Measurements from ENCODE around the gene LGALS7.

Gene LGALS7

GRCh38 chr19:38734176-38734425, 39.2 kb downstream of the LGALS7 start:
- Histone ChIP-seq H2AFZ (ENCODE audit: low read depth, low read length) (no peak overlapping the region), H3K4me2 (ENCODE audit: low read length) (peak overlapping the region; percentile 84), H3K27ac (ENCODE audit: low read length) (0 out of 2 replicates have a peak overlapping the region, but pooled peaks have one; percentile 6)

DNA sequence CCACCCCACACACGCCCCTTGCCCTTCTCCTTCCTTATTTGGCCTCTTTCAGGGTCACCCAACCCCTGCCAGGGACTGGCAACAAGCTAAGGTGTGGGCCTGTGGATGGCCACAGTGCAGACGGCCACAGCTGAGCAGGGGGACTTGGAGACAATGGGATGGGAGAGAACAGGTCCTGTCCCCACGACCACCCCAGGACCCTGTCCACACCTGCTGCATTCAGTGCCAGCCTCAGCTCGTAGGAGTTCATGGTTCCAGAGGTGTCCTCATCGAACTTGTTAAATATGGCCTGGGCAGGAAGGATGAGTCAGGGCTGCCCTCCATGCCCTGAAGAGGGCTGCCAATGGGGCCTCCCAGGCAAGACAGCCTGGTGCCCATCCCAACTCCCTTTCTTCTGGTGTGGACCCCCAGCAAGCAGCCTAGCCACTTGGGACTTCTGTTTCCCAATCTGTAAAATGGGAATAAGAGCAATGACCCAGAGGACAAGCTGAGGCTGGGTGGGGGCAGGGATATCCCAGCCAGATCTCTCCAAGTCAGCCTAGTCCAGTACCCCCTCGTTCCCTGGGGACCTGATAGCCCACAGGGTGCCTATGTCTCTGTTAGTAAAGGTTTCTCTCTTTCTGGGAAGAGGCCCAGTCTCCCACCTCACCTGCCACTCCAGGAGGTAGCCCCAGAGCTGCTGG, 39.7 kb downstream of the LGALS7 start:
- H3K79me2 ChIP-seq (ENCODE audit: low read length): no peaks in the 10 kb centered on the region
- H4K20me1 ChIP-seq (ENCODE audit: insufficient read depth, low read length): no peaks in the 10 kb centered on the region
- H3K4me1 ChIP-seq (ENCODE audit: low read length): peaks cover 19% of the 10 kb centered on the region
- 0 out of 2 replicates have a peak overlapping the region, but pooled peaks have one; percentile 6 for H3K27ac ChIP-seq (ENCODE audit: low read length)
- H3K9ac ChIP-seq (ENCODE audit: low read length): no peak overlapping the region
- H3K4me3 ChIP-seq (ENCODE audit: low read length): no peak overlapping the region
- H3K36me3 ChIP-seq (replicated peaks; ENCODE audit: low read depth, low read length): peaks cover 25% of the 10 kb centered on the region
- H3K27me3 ChIP-seq (ENCODE audit: low read depth, low read length): no peaks in the 10 kb centered on the region
- H2AFZ ChIP-seq (ENCODE audit: low read depth, low read length): no peak overlapping the region
- no peak for TF ChIP-seq EZH2phosphoT487 (IDR thresholded peaks at IDR 0.05; ENCODE audit: low read depth)
- H3K4me2 ChIP-seq (ENCODE audit: low read length): 0 out of 2 replicates have a peak overlapping the region, but pooled peaks have one; percentile 84
- H3K9me3 ChIP-seq (ENCODE audit: insufficient read depth, low read length): no peaks in the 10 kb centered on the region

More at GRCh38 chr19:38734176-38734425, 39.2 kb downstream of the LGALS7 start:
- H4K20me1 ChIP-seq (ENCODE audit: insufficient read depth, low read length): no peaks in the 10 kb centered on the region
- H3K27me3 ChIP-seq (ENCODE audit: low read depth, low read length): no peaks in the 10 kb centered on the region
- H3K9me3 ChIP-seq (ENCODE audit: insufficient read depth, low read length): no peaks in the 10 kb centered on the region
- peaks cover 21% of the 10 kb centered on the region for H3K36me3 ChIP-seq (replicated peaks; ENCODE audit: low read depth, low read length)
- no peaks in the 10 kb centered on the region for H3K79me2 ChIP-seq (ENCODE audit: low read length)
- peak overlapping the region; percentile 73; the same call in 1 of the 2 replicates for H3K4me3 ChIP-seq (ENCODE audit: low read length)
- no peak for TF ChIP-seq EZH2phosphoT487 (IDR thresholded peaks at IDR 0.05; ENCODE audit: low read depth)
- TF ChIP-seq CTCF (IDR thresholded peaks at IDR 0.05; ENCODE audit: low read depth, low read length): no peak
- H3K4me1 ChIP-seq (ENCODE audit: low read length): peaks cover 19% of the 10 kb centered on the region
- no peak overlapping the region for H3K9ac ChIP-seq (ENCODE audit: low read length)

DNA sequence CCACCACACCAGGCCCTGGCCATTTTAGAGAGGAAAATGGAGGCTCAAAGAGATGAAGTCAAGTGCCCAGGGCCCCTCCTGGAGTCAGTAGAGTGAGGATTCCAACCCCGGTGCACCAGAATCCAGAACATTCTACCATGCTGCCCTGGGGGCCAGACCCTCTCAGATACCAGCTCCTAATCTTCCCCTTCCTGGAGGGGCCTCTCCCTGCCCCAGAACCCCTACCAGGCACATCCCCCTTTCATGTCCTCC, 40.1 kb downstream of the LGALS7 start:
- no peaks in the 10 kb centered on the region for H3K79me2 ChIP-seq (ENCODE audit: low read length)
- no peak overlapping the region for H3K4me3 ChIP-seq (ENCODE audit: low read length)
- no peaks in the 10 kb centered on the region for H3K27me3 ChIP-seq (ENCODE audit: low read depth, low read length)
- H3K9me3 ChIP-seq (ENCODE audit: insufficient read depth, low read length): no peaks in the 10 kb centered on the region
- peaks cover 28% of the 10 kb centered on the region for H3K36me3 ChIP-seq (replicated peaks; ENCODE audit: low read depth, low read length)
- peaks cover 19% of the 10 kb centered on the region for H3K4me1 ChIP-seq (ENCODE audit: low read length)
- H3K9ac ChIP-seq (ENCODE audit: low read length): no peak overlapping the region
- no peak overlapping the region for H3K27ac ChIP-seq (ENCODE audit: low read length)
- TF ChIP-seq CTCF (IDR thresholded peaks at IDR 0.05; ENCODE audit: low read depth, low read length): no peak
- no peak for TF ChIP-seq EZH2phosphoT487 (IDR thresholded peaks at IDR 0.05; ENCODE audit: low read depth)
- no peak overlapping the region for H3K4me2 ChIP-seq (ENCODE audit: low read length)
- no peak overlapping the region for H2AFZ ChIP-seq (ENCODE audit: low read depth, low read length)
- H4K20me1 ChIP-seq (ENCODE audit: insufficient read depth, low read length): no peaks in the 10 kb centered on the region

DNA sequence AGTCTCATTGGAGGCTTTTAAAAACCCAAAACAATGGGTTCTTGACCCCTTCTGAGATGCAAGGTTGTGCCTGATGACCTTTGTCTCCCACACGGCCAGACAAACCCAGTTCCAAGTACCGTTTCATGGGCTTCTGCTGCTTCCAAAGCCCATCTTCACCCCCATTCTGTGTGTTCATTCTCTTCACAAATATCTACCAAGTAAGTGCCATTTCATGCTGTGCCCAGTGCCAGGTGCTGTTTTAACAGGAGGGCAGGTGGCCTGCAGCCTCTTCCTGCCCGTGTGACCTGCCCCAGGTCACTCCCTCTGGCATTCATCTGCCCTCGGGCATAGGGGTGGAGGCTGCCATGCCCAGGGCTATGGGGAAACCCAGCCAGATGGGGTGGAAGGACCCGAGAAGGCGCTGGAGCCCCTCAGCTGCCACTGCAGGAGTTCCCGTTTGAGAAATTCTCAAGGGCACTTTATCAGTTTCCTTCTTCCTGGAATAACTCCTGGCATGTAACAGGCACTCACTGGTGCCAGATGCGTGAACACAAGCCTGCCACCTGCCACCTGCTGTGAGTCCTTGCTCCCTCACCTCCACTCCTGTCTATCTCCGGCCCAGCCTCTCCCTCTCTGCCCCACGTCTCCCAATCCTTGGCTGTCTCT, 41.5 kb downstream of the LGALS7 start:
- no peaks in the 10 kb centered on the region for H3K27me3 ChIP-seq (ENCODE audit: low read depth, low read length)
- H3K4me2 ChIP-seq (ENCODE audit: low read length): no peak overlapping the region
- H3K9me3 ChIP-seq (ENCODE audit: insufficient read depth, low read length): no peaks in the 10 kb centered on the region
- H4K20me1 ChIP-seq (ENCODE audit: insufficient read depth, low read length): no peaks in the 10 kb centered on the region
- no peaks in the 10 kb centered on the region for H3K79me2 ChIP-seq (ENCODE audit: low read length)
- peaks cover 32% of the 10 kb centered on the region for H3K36me3 ChIP-seq (replicated peaks; ENCODE audit: low read depth, low read length)
- H2AFZ ChIP-seq (ENCODE audit: low read depth, low read length): no peak overlapping the region
- TF ChIP-seq EZH2phosphoT487 (IDR thresholded peaks at IDR 0.05; ENCODE audit: low read depth) (no peak), CTCF (IDR thresholded peaks at IDR 0.05; ENCODE audit: low read depth, low read length) (no peak)
- peak overlapping the region; percentile 11; the same call in 1 of the 2 replicates for H3K27ac ChIP-seq (ENCODE audit: low read length)
- peaks cover 19% of the 10 kb centered on the region for H3K4me1 ChIP-seq (ENCODE audit: low read length)
- H3K4me3 ChIP-seq (ENCODE audit: low read length): no peak overlapping the region
- H3K9ac ChIP-seq (ENCODE audit: low read length): no peak overlapping the region

Measured in OCI-LY3 (cell line).